Measurements from ENCODE around the gene STPG3.

- TF ChIP-seq CTCF (IDR thresholded peaks at IDR 0.05) (no peak), MAFK (IDR thresholded peaks at IDR 0.05; ENCODE audit: partially characterized antibody) (no peak), HEYL (CRISPR knock-in tag; IDR thresholded peaks at IDR 0.05) (no peak), ZFP36 (IDR thresholded peaks at IDR 0.05; ENCODE audit: borderline replicate concordance, partially characterized antibody) (no peak), MAX (IDR thresholded peaks at IDR 0.05) (no peak), ELK1 (IDR thresholded peaks at IDR 0.05; ENCODE audit: low read depth, low read length) (no peak), CHD2 (IDR thresholded peaks at IDR 0.05; ENCODE audit: low read length, partially characterized antibody) (no peak), POLR2A (IDR thresholded peaks at IDR 0.05; ENCODE audit: low read length) (no peak), RCOR1 (IDR thresholded peaks at IDR 0.05; ENCODE audit: low read depth, low read length) (no peak), CEBPB (IDR thresholded peaks at IDR 0.05) (no peak), PBX3 (IDR thresholded peaks at IDR 0.05) (no peak)
Measured at GRCh38 chr9:137299938-137300337, 48.9 kb downstream of the STPG3 start.
